GM12878 (cell line): Measurements from ENCODE around the gene GTSF1L. TPM values are rescaled to one million over a fixed set of nuclear protein-coding genes. Genes with fewer than 3 reads are reported as not detected.
A peak's percentile ranks its signal among the peaks of the same experiment; 100 is the strongest.

Experiments
- BCL11A ChIP-seq: IDR thresholded peaks from 2 replicates; pipeline ENCODE4 v1.6.1; 2011; ENCODE audit warnings: low read depth, low read length
- CHD4 ChIP-seq: fragments of 200-600 bp; sonication (generic); IDR thresholded peaks from 2 replicates; pipeline ENCODE4 v1.6.1; 2016; ENCODE audit warnings: mild to moderate bottlenecking
- DPF2 ChIP-seq: fragments of 450-650 bp; IDR thresholded peaks from 2 replicates; pipeline ENCODE4 v1.6.1; 2017; ENCODE audit warnings: mild to moderate bottlenecking
- E2F8 ChIP-seq: fragments of 450-650 bp; IDR thresholded peaks from 2 replicates; pipeline ENCODE4 v1.6.1; 2018; ENCODE audit warnings: mild to moderate bottlenecking, low read depth, moderate library complexity; ENCODE audit not compliant: partially characterized antibody
- EED ChIP-seq: sonication (generic); IDR thresholded peaks from 2 replicates; pipeline ENCODE4 v1.6.1; 2016; ENCODE audit warnings: antibody characterized with exemption, low read depth
- ESRRA ChIP-seq: IDR thresholded peaks from 2 replicates; pipeline ENCODE4 v1.6.1; 2012; ENCODE audit warnings: mild to moderate bottlenecking, low read length, improper control_type of control experiment
- ETV6 ChIP-seq, 2 experiments: fragments of 450-650 bp in 1 of 2; IDR thresholded peaks in 1 of 2; conservative IDR thresholded peaks in 1 of 2; 2 replicates each; pipeline ENCODE4 v1.6.1; 2014; ENCODE audit warnings: antibody characterized with exemption in 1 of 2, borderline replicate concordance in 1 of 2, low read depth in 1 of 2, mild to moderate bottlenecking in 1 of 2, moderate library complexity in 1 of 2
- GABPA ChIP-seq: IDR thresholded peaks from 2 replicates; pipeline ENCODE4 v1.6.1; 2014; ENCODE audit warnings: antibody characterized with exemption, low read depth, mild to moderate bottlenecking, inconsistent platforms
- MLLT1 ChIP-seq: fragments of 450-650 bp; IDR thresholded peaks from 2 replicates; pipeline ENCODE4 v1.6.1; 2016; ENCODE audit warnings: mild to moderate bottlenecking
- NKRF ChIP-seq: fragments of 450-650 bp; conservative IDR thresholded peaks from 2 replicates; pipeline ENCODE4 v1.6.1; 2017; ENCODE audit warnings: mild to moderate bottlenecking, moderate library complexity
- NR2C2 ChIP-seq: IDR thresholded peaks from 2 replicates; pipeline ENCODE4 v1.6.1; 2011; ENCODE audit warnings: borderline replicate concordance, low read depth; ENCODE audit not compliant: control insufficient read depth, insufficient read length
- NRF1 ChIP-seq: conservative IDR thresholded peaks from 2 replicates; pipeline ENCODE4 v1.6.1; 2011; ENCODE audit warnings: mild to moderate bottlenecking, low read depth, low read length, improper control_type of control experiment
- PAX8 ChIP-seq: fragments of 450-650 bp; IDR thresholded peaks from 2 replicates; pipeline ENCODE4 v1.6.1; 2017; ENCODE audit warnings: mild to moderate bottlenecking, moderate library complexity
- POU2F2 ChIP-seq: IDR thresholded peaks from 3 replicates; pipeline ENCODE4 v1.6.1; 2011; ENCODE audit warnings: low read depth, mild to moderate bottlenecking, low read length, borderline replicate concordance
- RELB ChIP-seq: fragments of 450-650 bp; IDR thresholded peaks from 2 replicates; pipeline ENCODE4 v1.6.1; 2017; ENCODE audit warnings: low read depth, mild to moderate bottlenecking, moderate library complexity
- RUNX3 ChIP-seq: IDR thresholded peaks from 2 replicates; pipeline ENCODE4 v1.6.1; 2012; ENCODE audit warnings: low read length, inconsistent platforms
- SMAD1 ChIP-seq: fragments of 450-650 bp; IDR thresholded peaks from 2 replicates; pipeline ENCODE4 v1.6.1; 2018; ENCODE audit warnings: mild to moderate bottlenecking, low read depth; ENCODE audit not compliant: partially characterized antibody
- ZNF207 ChIP-seq: fragments of 450-650 bp; IDR thresholded peaks from 2 replicates; pipeline ENCODE4 v1.6.1; 2014; ENCODE audit warnings: antibody characterized with exemption, mild to moderate bottlenecking, borderline replicate concordance
- ZNF622 ChIP-seq: fragments of 450-650 bp; IDR thresholded peaks from 2 replicates; pipeline ENCODE4 v1.6.1; 2017; ENCODE audit warnings: mild to moderate bottlenecking, inconsistent platforms
- ZZZ3 ChIP-seq: IDR thresholded peaks from 2 replicates; pipeline ENCODE4 v1.6.1; 2011; ENCODE audit warnings: low read depth; ENCODE audit not compliant: control insufficient read depth, insufficient read length
- polyA plus RNA-seq, 11 experiments: library from polyadenylated mRNA; depleted of rRNA in 4 of 11; unstranded in 6 of 11; stranded (reverse) in 5 of 11; fragments of >200 nt; fragmentation: Nextera tagmentation in 4 of 11; fragmentation: Illumina TruSeq in 1 of 11; extraction: Ambion mirVana in 4 of 11; extraction: Trizol in 1 of 11; gene quantifications; 1 replicate in 1 of 11; 2 replicates in 10 of 11; pipeline versions ENCODE4 v1.2.1 to v1.2.3, GENCODE V29; 2011 to 2016; ENCODE audit warnings: inconsistent platforms in 2 of 11, missing spikeins in 2 of 11, low read depth in 1 of 11
- total RNA-seq, 4 experiments: library from RNA; depleted of rRNA in 3 of 4; stranded (reverse); fragments of >200 nt in 3 of 4; fragmentation: Illumina TruSeq in 1 of 4; extraction: Trizol in 1 of 4; gene quantifications; 2 replicates each; pipeline versions ENCODE4 v1.2.1 to v1.2.3, GENCODE V29; 2013 to 2021

GTSF1L gene
- total and polyA plus RNA-seq, 10 of the 15 experiments (the other 5 are each of a cell fraction or from before 2014, with no cell fraction given), result 0.56 to 2.4 (median 1.3) TPM

DNA sequence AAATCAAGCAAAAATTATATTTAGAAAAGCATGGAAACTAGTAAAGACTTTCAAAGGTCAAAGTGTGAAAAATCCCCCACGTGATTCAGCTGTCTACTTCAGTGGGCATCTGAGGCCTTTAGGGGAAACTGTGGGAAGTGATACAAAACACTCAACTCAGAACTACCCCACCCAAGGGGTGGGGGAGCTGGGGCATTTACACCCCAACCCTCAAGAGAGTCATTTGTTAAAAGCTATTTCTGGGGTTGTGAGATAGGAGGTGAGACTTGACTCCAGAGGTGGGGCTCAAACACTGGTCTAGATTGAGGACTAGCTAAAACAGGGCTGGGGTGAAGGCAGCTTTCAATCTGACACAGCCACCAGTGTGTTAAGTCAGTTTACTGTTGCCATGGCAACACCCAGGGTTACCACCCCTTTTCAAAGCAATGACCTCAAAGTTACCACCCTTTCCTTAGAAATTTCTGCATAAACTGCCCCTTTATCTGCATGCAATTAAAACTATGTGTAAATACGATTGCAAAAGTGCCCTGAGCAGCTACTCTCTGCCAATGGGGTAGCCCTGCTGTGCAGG lies 9.9 kb upstream of the GTSF1L start (continued):
- TF ChIP-seq E2F8, result no peak
- TF ChIP-seq BCL11A, result peak; percentile 64; the same call in 1 of the 2 replicates
- TF ChIP-seq NRF1, result no peak
- peak; percentile 64; the same call in 1 of the 2 replicates for TF ChIP-seq RELB
- 0 out of 2 replicates have a peak, but pooled peaks have one; percentile 35 for TF ChIP-seq GABPA
- TF ChIP-seq CHD4, result no peak
- peak; percentile 64; the same call in 1 of the 2 replicates for TF ChIP-seq ZNF207
- TF ChIP-seq NR2C2, result no peak
- no peak for TF ChIP-seq ESRRA
- peak; percentile 59; the same call in 1 of the 2 replicates for TF ChIP-seq EED
- no peak for TF ChIP-seq ZZZ3
- no peak for TF ChIP-seq ZNF622
- TF ChIP-seq DPF2, result peak; percentile 89
- no peak for TF ChIP-seq NKRF
- no peak for TF ChIP-seq SMAD1
- TF ChIP-seq PAX8, result no peak
- no peak for TF ChIP-seq MLLT1
- TF ChIP-seq RUNX3, result peak; percentile 80
- peak; percentile 21; the same call in 1 of the 3 replicates for TF ChIP-seq POU2F2
- peak in 1 of 2 experiments; percentile 60; a peak in 1 of 4 replicates for TF ChIP-seq ETV6 (conservative IDR thresholded peaks at IDR 0.05 in 1 of 2, IDR thresholded peaks at IDR 0.05 in 1 of 2; ENCODE audit: borderline replicate concordance in 1 of 2, low read depth in 1 of 2)
